Fibroblast of lung (primary cell): Measurements from ENCODE around the gene SMARCC1.

Source experiments
- CTCF ChIP-seq, 2 donors: IDR thresholded peaks in 1 of 2; conservative IDR thresholded peaks in 1 of 2; 1 replicate in 1 of 2; 2 replicates in 1 of 2; pipeline ENCODE4 v1.5.1; 2011 to 2012; ENCODE audit warnings: low read length in 2 of 2, control low read depth in 1 of 2, inconsistent platforms in 1 of 2, low read depth in 1 of 2, mild to moderate bottlenecking in 1 of 2
- EZH2 ChIP-seq: IDR thresholded peaks from 2 replicates; pipeline ENCODE4 v1.5.1; 2012; ENCODE audit warnings: low read length, control low read depth, mild to moderate bottlenecking; ENCODE audit errors: missing control alignments

- TF ChIP-seq CTCF (conservative IDR thresholded peaks at IDR 0.05 in 1 of 2, IDR thresholded peaks at IDR 0.05 in 1 of 2; ENCODE audit: low read depth in 1 of 2, low read length in 2 of 2) (no peak), EZH2 (no peak)
Observed at GRCh38 chr3:47636921-47637320, 144.8 kb downstream of the SMARCC1 start.
